Measurements from ENCODE around the gene RAB35.
"Not testable (repeated sequence)": the region's sequence is repeated elsewhere in the genome, so short reads cannot be mapped to it uniquely, and the experiment has no call there.

RAB35 gene

GRCh38 chr12:120060196-120060595, 56.4 kb downstream of the RAB35 start:
- no peak for DNase-seq
- TF ChIP-seq POLR2A (IDR thresholded peaks at IDR 0.05; ENCODE audit: low read length) (no peak), GATA1 (IDR thresholded peaks at IDR 0.05; ENCODE audit: low read depth, low read length) (no peak)

- TF ChIP-seq POLR2A (IDR thresholded peaks at IDR 0.05; ENCODE audit: low read length) (no peak), GATA1 (IDR thresholded peaks at IDR 0.05; ENCODE audit: low read depth, low read length) (no peak)
These were observed 59.8 kb downstream of the RAB35 start for GRCh38 chr12:120056739-120057138.

GRCh38 chr12:120055231-120056000, 61.1 kb downstream of the RAB35 start:
- DNase-seq, result no peak
- TF ChIP-seq POLR2A (IDR thresholded peaks at IDR 0.05; ENCODE audit: low read length) (no peak), GATA1 (IDR thresholded peaks at IDR 0.05; ENCODE audit: low read depth, low read length) (no peak)

More at GRCh38 chr12:120056739-120057138, 59.8 kb downstream of the RAB35 start:
- DNase-seq, result no peak

GRCh38 chr12:120054293-120054692, 62.3 kb downstream of the RAB35 start:
- no peak for DNase-seq
- TF ChIP-seq GATA1 (IDR thresholded peaks at IDR 0.05; ENCODE audit: low read depth, low read length) (no peak), POLR2A (IDR thresholded peaks at IDR 0.05; ENCODE audit: low read length) (no peak)

- no peak for TF ChIP-seq POLR2A (IDR thresholded peaks at IDR 0.05; ENCODE audit: low read length)
- TF ChIP-seq GATA1 (IDR thresholded peaks at IDR 0.05; ENCODE audit: low read depth, low read length), result no peak
- DNase-seq, result no peak
These were observed 65.0 kb downstream of the RAB35 start for GRCh38 chr12:120051535-120051934.

GRCh38 chr12:120049426-120049825, 67.1 kb downstream of the RAB35 start:
- TF ChIP-seq POLR2A (IDR thresholded peaks at IDR 0.05; ENCODE audit: low read length) (no peak), GATA1 (IDR thresholded peaks at IDR 0.05; ENCODE audit: low read depth, low read length) (no peak)
- no peak for DNase-seq

- DNase-seq, result no peak
- TF ChIP-seq POLR2A (IDR thresholded peaks at IDR 0.05; ENCODE audit: low read length), result no peak
These were observed 68.3 kb downstream of the RAB35 start for GRCh38 chr12:120048263-120048662.

GRCh38 chr12:120047072-120047471, 69.5 kb downstream of the RAB35 start:
- TF ChIP-seq POLR2A (IDR thresholded peaks at IDR 0.05; ENCODE audit: low read length) (no peak), GATA1 (IDR thresholded peaks at IDR 0.05; ENCODE audit: low read depth, low read length) (no peak)
- no peak for DNase-seq

GRCh38 chr12:120045367-120045766, 71.2 kb downstream of the RAB35 start:
- DNase-seq, result not testable (repeated sequence)

Measured in erythroblast (primary cell).